ENCODE measurements around the gene HAUS2.

DNA sequence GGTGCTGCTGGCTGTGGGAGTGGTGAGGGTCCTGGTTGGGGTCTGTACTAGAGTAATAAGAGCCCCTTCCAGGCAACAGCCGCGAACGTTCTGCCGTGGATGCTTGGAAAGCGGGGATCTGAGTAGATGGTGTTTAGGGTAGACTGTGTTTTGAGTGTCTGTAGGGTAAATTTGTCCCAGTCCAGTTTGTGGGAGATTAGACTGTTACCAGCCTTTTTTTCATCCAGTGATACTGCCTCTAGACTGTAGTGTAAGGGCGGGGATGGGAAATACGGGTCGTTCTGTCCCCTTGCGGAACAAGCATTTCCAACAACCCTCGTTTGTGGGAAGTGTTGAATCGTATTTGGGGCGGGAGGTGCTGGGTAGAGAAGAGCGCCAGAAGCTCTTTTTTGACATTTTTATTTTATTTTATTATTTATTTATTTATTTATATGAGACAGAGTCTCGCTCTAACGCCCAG is 424 bp downstream of the HAUS2 start:
- no peak for TF ChIP-seq POLR2A (IDR thresholded peaks at IDR 0.05)
- TF ChIP-seq, protein P1, sequence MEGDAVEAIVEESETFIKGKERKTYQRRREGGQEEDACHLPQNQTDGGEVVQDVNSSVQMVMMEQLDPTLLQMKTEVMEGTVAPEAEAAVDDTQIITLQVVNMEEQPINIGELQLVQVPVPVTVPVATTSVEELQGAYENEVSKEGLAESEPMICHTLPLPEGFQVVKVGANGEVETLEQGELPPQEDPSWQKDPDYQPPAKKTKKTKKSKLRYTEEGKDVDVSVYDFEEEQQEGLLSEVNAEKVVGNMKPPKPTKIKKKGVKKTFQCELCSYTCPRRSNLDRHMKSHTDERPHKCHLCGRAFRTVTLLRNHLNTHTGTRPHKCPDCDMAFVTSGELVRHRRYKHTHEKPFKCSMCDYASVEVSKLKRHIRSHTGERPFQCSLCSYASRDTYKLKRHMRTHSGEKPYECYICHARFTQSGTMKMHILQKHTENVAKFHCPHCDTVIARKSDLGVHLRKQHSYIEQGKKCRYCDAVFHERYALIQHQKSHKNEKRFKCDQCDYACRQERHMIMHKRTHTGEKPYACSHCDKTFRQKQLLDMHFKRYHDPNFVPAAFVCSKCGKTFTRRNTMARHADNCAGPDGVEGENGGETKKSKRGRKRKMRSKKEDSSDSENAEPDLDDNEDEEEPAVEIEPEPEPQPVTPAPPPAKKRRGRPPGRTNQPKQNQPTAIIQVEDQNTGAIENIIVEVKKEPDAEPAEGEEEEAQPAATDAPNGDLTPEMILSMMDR (IDR thresholded peaks at IDR 0.05): no peak

Data from esophagus squamous epithelium (tissue), 4 donors.